Fibroblast of lung (primary cell): ENCODE measurements around the gene PHLDA2. TPM values are rescaled to one million over a fixed set of nuclear protein-coding genes. Genes with fewer than 3 reads are reported as not detected.
A peak's percentile ranks its signal among the peaks of the same experiment; 100 is the strongest.
"Not testable (repeated sequence)": the region's sequence is repeated elsewhere in the genome, so short reads cannot be mapped to it uniquely, and the experiment has no call there.

Source experiments
- DNase-seq, 2 donors: peaks; one replicate each; pipeline versions ENCODE4 v3.0.0 to v3.0.0-alpha.2; 2010; ENCODE audit warnings: low read depth in 2 of 2
- H2AFZ ChIP-seq: 2 replicates; pipeline ENCODE4 v1.5.1; 2012; ENCODE audit warnings: low read length, control low read depth, inconsistent platforms
- H3K27ac ChIP-seq: 2 replicates; pipeline ENCODE4 v1.5.1; 2011; ENCODE audit warnings: low read length, control low read depth; ENCODE audit not compliant: insufficient read depth
- H3K27me3 ChIP-seq: 2 replicates; pipeline ENCODE4 v1.5.1; 2011; ENCODE audit warnings: mild to moderate bottlenecking, low read length; ENCODE audit not compliant: control insufficient read depth, insufficient read depth
- H3K36me3 ChIP-seq: 2 replicates; pipeline ENCODE4 v1.5.1; 2011; ENCODE audit warnings: low read length; ENCODE audit not compliant: control insufficient read depth, insufficient read depth
- H3K4me1 ChIP-seq: 2 replicates; pipeline ENCODE4 v1.5.1; 2011; ENCODE audit warnings: low read length; ENCODE audit not compliant: control insufficient read depth, insufficient read depth; ENCODE audit errors: extremely low read depth
- H3K4me2 ChIP-seq: 2 replicates; pipeline ENCODE4 v1.5.1; 2011; ENCODE audit warnings: low read length, control low read depth; ENCODE audit not compliant: insufficient read depth; ENCODE audit errors: extremely low read depth
- H3K4me3 ChIP-seq, 4 experiments: fragments of 200-600 bp in 1 of 4; sonication (generic) in 1 of 4; replicated peaks in 1 of 4; 2 replicates each; pipeline ENCODE4 v1.5.1; 2011 to 2016; ENCODE audit warnings: low read length in 4 of 4, low read depth in 3 of 4, mild to moderate bottlenecking in 3 of 4, control low read depth in 2 of 4, inconsistent platforms in 1 of 4, mixed read lengths in 1 of 4; ENCODE audit not compliant: insufficient read depth in 1 of 4; ENCODE audit errors: control extremely low read depth in 1 of 4
- H3K79me2 ChIP-seq: 2 replicates; pipeline ENCODE4 v1.5.1; 2012; ENCODE audit warnings: mild to moderate bottlenecking, low read length, inconsistent platforms; ENCODE audit not compliant: control insufficient read depth, insufficient read depth
- H3K9ac ChIP-seq: 2 replicates; pipeline ENCODE4 v1.5.1; 2011; ENCODE audit warnings: mild to moderate bottlenecking, low read length, control low read depth; ENCODE audit not compliant: insufficient read depth
- H3K9me3 ChIP-seq: 2 replicates; pipeline ENCODE4 v1.5.1; 2012; ENCODE audit warnings: low read depth, low read length; ENCODE audit not compliant: control insufficient read depth, insufficient read depth
- H4K20me1 ChIP-seq: 2 replicates; pipeline ENCODE4 v1.5.1; 2011; ENCODE audit warnings: low read length; ENCODE audit not compliant: control insufficient read depth, insufficient read depth; ENCODE audit errors: extremely low read depth
- CTCF ChIP-seq, 2 donors: IDR thresholded peaks in 1 of 2; conservative IDR thresholded peaks in 1 of 2; 1 replicate in 1 of 2; 2 replicates in 1 of 2; pipeline ENCODE4 v1.5.1; 2011 to 2012; ENCODE audit warnings: low read length in 2 of 2, control low read depth in 1 of 2, inconsistent platforms in 1 of 2, low read depth in 1 of 2, mild to moderate bottlenecking in 1 of 2
- EZH2 ChIP-seq: IDR thresholded peaks from 2 replicates; pipeline ENCODE4 v1.5.1; 2012; ENCODE audit warnings: low read length, control low read depth, mild to moderate bottlenecking; ENCODE audit errors: missing control alignments
- polyA plus RNA-seq, 2 donors: library from polyadenylated mRNA; depleted of rRNA in 1 of 2; stranded (reverse) in 1 of 2; unstranded in 1 of 2; fragments of >200 nt; gene quantifications; 2 replicates each; pipeline ENCODE4 v1.2.1, GENCODE V29; 2011 to 2012; ENCODE audit warnings: missing spikeins in 1 of 2
- total RNA-seq: library from RNA; depleted of rRNA; stranded (reverse); fragments of >200 nt; gene quantifications from 2 replicates; pipeline ENCODE4 v1.2.1, GENCODE V29; 2014

Gene PHLDA2
- total and polyA plus RNA-seq, 2 donors (not counting 1 experiment from before 2014, with no cell fraction given) = 6.8 to 16.2 TPM

- not testable (repeated sequence) for H3K79me2 ChIP-seq, H3K36me3 ChIP-seq, H3K27me3 ChIP-seq, H3K9ac ChIP-seq, H3K27ac ChIP-seq, H3K4me1 ChIP-seq, H3K4me2 ChIP-seq, H2AFZ ChIP-seq, H3K9me3 ChIP-seq, H4K20me1 ChIP-seq, H3K4me3 ChIP-seq
- peak; percentile 15 to 29 for DNase-seq
These were observed 8.6 kb upstream of the PHLDA2 start for GRCh38 chr11:2937641-2938457.

GRCh38 chr11:2934611-2935239 is 5.5 kb upstream of the PHLDA2 start:
- Histone ChIP-seq H3K4me2 (no peak overlapping the region), H3K79me2 (no peaks in the 10 kb centered on the region), H3K9me3 (peaks cover 2% of the 10 kb centered on the region), H3K27ac (no peak overlapping the region), H3K27me3 (no peaks in the 10 kb centered on the region), H3K9ac (no peak overlapping the region), H3K4me3 (no peak overlapping the region), H2AFZ (no peak overlapping the region), H4K20me1 (no peaks in the 10 kb centered on the region), H3K36me3 (no peaks in the 10 kb centered on the region), H3K4me1 (peaks cover 10% of the 10 kb centered on the region)
- TF ChIP-seq EZH2 (no peak), CTCF (conservative IDR thresholded peaks at IDR 0.05 in 1 of 2, IDR thresholded peaks at IDR 0.05 in 1 of 2; ENCODE audit: low read depth in 1 of 2, low read length in 2 of 2) (no peak)
- no peak for DNase-seq

- Histone ChIP-seq H3K9ac (no peak overlapping the region), H3K4me2 (no peak overlapping the region), H3K27me3 (no peaks in the 10 kb centered on the region), H2AFZ (no peak overlapping the region), H3K79me2 (no peaks in the 10 kb centered on the region), H3K27ac (no peak overlapping the region), H3K36me3 (no peaks in the 10 kb centered on the region), H3K4me1 (peaks cover 11% of the 10 kb centered on the region), H3K9me3 (peaks cover 2% of the 10 kb centered on the region), H4K20me1 (no peaks in the 10 kb centered on the region), H3K4me3 (no peak overlapping the region)
- DNase-seq = no peak
- no peak for TF ChIP-seq EZH2
- no peak for TF ChIP-seq CTCF (conservative IDR thresholded peaks at IDR 0.05 in 1 of 2, IDR thresholded peaks at IDR 0.05 in 1 of 2; ENCODE audit: low read depth in 1 of 2, low read length in 2 of 2)
These were observed 4.9 kb upstream of the PHLDA2 start for GRCh38 chr11:2934021-2934550.
